Fibroblast of lung (primary cell): ENCODE measurements around the gene HOXC9. TPM values are rescaled to one million over a fixed set of nuclear protein-coding genes. Genes with fewer than 3 reads are reported as not detected.
A peak's percentile ranks its signal among the peaks of the same experiment; 100 is the strongest.

Source experiments
- DNase-seq, 2 donors: peaks; one replicate each; pipeline versions ENCODE4 v3.0.0 to v3.0.0-alpha.2; 2010; ENCODE audit warnings: low read depth in 2 of 2
- H2AFZ ChIP-seq: 2 replicates; pipeline ENCODE4 v1.5.1; 2012; ENCODE audit warnings: low read length, control low read depth, inconsistent platforms
- H3K27ac ChIP-seq: 2 replicates; pipeline ENCODE4 v1.5.1; 2011; ENCODE audit warnings: low read length, control low read depth; ENCODE audit not compliant: insufficient read depth
- H3K27me3 ChIP-seq: 2 replicates; pipeline ENCODE4 v1.5.1; 2011; ENCODE audit warnings: mild to moderate bottlenecking, low read length; ENCODE audit not compliant: control insufficient read depth, insufficient read depth
- H3K36me3 ChIP-seq: 2 replicates; pipeline ENCODE4 v1.5.1; 2011; ENCODE audit warnings: low read length; ENCODE audit not compliant: control insufficient read depth, insufficient read depth
- H3K4me1 ChIP-seq: 2 replicates; pipeline ENCODE4 v1.5.1; 2011; ENCODE audit warnings: low read length; ENCODE audit not compliant: control insufficient read depth, insufficient read depth; ENCODE audit errors: extremely low read depth
- H3K4me2 ChIP-seq: 2 replicates; pipeline ENCODE4 v1.5.1; 2011; ENCODE audit warnings: low read length, control low read depth; ENCODE audit not compliant: insufficient read depth; ENCODE audit errors: extremely low read depth
- H3K4me3 ChIP-seq, 4 experiments: fragments of 200-600 bp in 1 of 4; sonication (generic) in 1 of 4; replicated peaks in 1 of 4; 2 replicates each; pipeline ENCODE4 v1.5.1; 2011 to 2016; ENCODE audit warnings: low read length in 4 of 4, low read depth in 3 of 4, mild to moderate bottlenecking in 3 of 4, control low read depth in 2 of 4, inconsistent platforms in 1 of 4, mixed read lengths in 1 of 4; ENCODE audit not compliant: insufficient read depth in 1 of 4; ENCODE audit errors: control extremely low read depth in 1 of 4
- H3K79me2 ChIP-seq: 2 replicates; pipeline ENCODE4 v1.5.1; 2012; ENCODE audit warnings: mild to moderate bottlenecking, low read length, inconsistent platforms; ENCODE audit not compliant: control insufficient read depth, insufficient read depth
- H3K9ac ChIP-seq: 2 replicates; pipeline ENCODE4 v1.5.1; 2011; ENCODE audit warnings: mild to moderate bottlenecking, low read length, control low read depth; ENCODE audit not compliant: insufficient read depth
- H3K9me3 ChIP-seq: 2 replicates; pipeline ENCODE4 v1.5.1; 2012; ENCODE audit warnings: low read depth, low read length; ENCODE audit not compliant: control insufficient read depth, insufficient read depth
- H4K20me1 ChIP-seq: 2 replicates; pipeline ENCODE4 v1.5.1; 2011; ENCODE audit warnings: low read length; ENCODE audit not compliant: control insufficient read depth, insufficient read depth; ENCODE audit errors: extremely low read depth
- CTCF ChIP-seq, 2 donors: IDR thresholded peaks in 1 of 2; conservative IDR thresholded peaks in 1 of 2; 1 replicate in 1 of 2; 2 replicates in 1 of 2; pipeline ENCODE4 v1.5.1; 2011 to 2012; ENCODE audit warnings: low read length in 2 of 2, control low read depth in 1 of 2, inconsistent platforms in 1 of 2, low read depth in 1 of 2, mild to moderate bottlenecking in 1 of 2
- EZH2 ChIP-seq: IDR thresholded peaks from 2 replicates; pipeline ENCODE4 v1.5.1; 2012; ENCODE audit warnings: low read length, control low read depth, mild to moderate bottlenecking; ENCODE audit errors: missing control alignments
- polyA plus RNA-seq, 2 donors: library from polyadenylated mRNA; depleted of rRNA in 1 of 2; stranded (reverse) in 1 of 2; unstranded in 1 of 2; fragments of >200 nt; gene quantifications; 2 replicates each; pipeline ENCODE4 v1.2.1, GENCODE V29; 2011 to 2012; ENCODE audit warnings: missing spikeins in 1 of 2
- total RNA-seq: library from RNA; depleted of rRNA; stranded (reverse); fragments of >200 nt; gene quantifications from 2 replicates; pipeline ENCODE4 v1.2.1, GENCODE V29; 2014

Gene HOXC9
- total and polyA plus RNA-seq, 2 donors (not counting 1 experiment from before 2014, with no cell fraction given), result 0.24 TPM; not detected in 1

GRCh38 chr12:54018468-54018984, 18.6 kb downstream of the HOXC9 start:
- Histone ChIP-seq H3K4me3 (peak overlapping the region in 2 of 4 experiments; percentile 17 to 57), H3K36me3 (no peaks in the 10 kb centered on the region), H3K4me2 (peak overlapping the region; percentile 94), H3K4me1 (no peaks in the 10 kb centered on the region), H3K9ac (no peak overlapping the region), H3K9me3 (no peaks in the 10 kb centered on the region), H3K27ac (peak overlapping the region; percentile 38), H3K79me2 (no peaks in the 10 kb centered on the region), H3K27me3 (peaks cover 41% of the 10 kb centered on the region), H2AFZ (peak overlapping the region; percentile 35), H4K20me1 (no peaks in the 10 kb centered on the region)
- DNase-seq, result no peak
- TF ChIP-seq EZH2 (no peak), CTCF (conservative IDR thresholded peaks at IDR 0.05 in 1 of 2, IDR thresholded peaks at IDR 0.05 in 1 of 2; ENCODE audit: low read depth in 1 of 2, low read length in 2 of 2) (no peak)

GRCh38 chr12:54019091-54019811, 19.3 kb downstream of the HOXC9 start:
- no peak overlapping the region for H3K9ac ChIP-seq
- no peaks in the 10 kb centered on the region for H3K36me3 ChIP-seq
- H3K4me1 ChIP-seq, result no peaks in the 10 kb centered on the region
- peaks cover 42% of the 10 kb centered on the region for H3K27me3 ChIP-seq
- no peak overlapping the region for H3K4me3 ChIP-seq
- no peak overlapping the region for H3K27ac ChIP-seq
- H3K9me3 ChIP-seq, result no peaks in the 10 kb centered on the region
- H2AFZ ChIP-seq, result no peak overlapping the region
- no peaks in the 10 kb centered on the region for H3K79me2 ChIP-seq
- no peaks in the 10 kb centered on the region for H4K20me1 ChIP-seq
- no peak overlapping the region for H3K4me2 ChIP-seq
- DNase-seq, result no peak
- no peak for TF ChIP-seq CTCF (conservative IDR thresholded peaks at IDR 0.05 in 1 of 2, IDR thresholded peaks at IDR 0.05 in 1 of 2; ENCODE audit: low read depth in 1 of 2, low read length in 2 of 2)
- no peak for TF ChIP-seq EZH2

GRCh38 chr12:54019924-54020590, 20.1 kb downstream of the HOXC9 start:
- H3K27ac ChIP-seq, result no peak overlapping the region
- no peaks in the 10 kb centered on the region for H3K36me3 ChIP-seq
- H3K9ac ChIP-seq, result no peak overlapping the region
- no peaks in the 10 kb centered on the region for H3K4me1 ChIP-seq
- no peak overlapping the region for H3K4me3 ChIP-seq
- H3K4me2 ChIP-seq, result no peak overlapping the region
- peaks cover 36% of the 10 kb centered on the region for H3K27me3 ChIP-seq
- TF ChIP-seq CTCF (conservative IDR thresholded peaks at IDR 0.05 in 1 of 2, IDR thresholded peaks at IDR 0.05 in 1 of 2; ENCODE audit: low read depth in 1 of 2, low read length in 2 of 2), result no peak
- no peak for TF ChIP-seq EZH2
- H2AFZ ChIP-seq, result no peak overlapping the region
- H4K20me1 ChIP-seq, result no peaks in the 10 kb centered on the region
- DNase-seq, result no peak
- H3K79me2 ChIP-seq, result no peaks in the 10 kb centered on the region
- H3K9me3 ChIP-seq, result no peaks in the 10 kb centered on the region
